Mesothelial cell of epicardium (in vitro differentiated cells): ENCODE measurements around the gene NTM. TPM values are rescaled to one million over a fixed set of nuclear protein-coding genes. Genes with fewer than 3 reads are reported as not detected.

Source experiments
- DNase-seq, 2 experiments: peaks; one replicate each; pipeline ENCODE4 v3.0.0; 2021; ENCODE audit warnings: low spot score in 2 of 2; ENCODE audit not compliant: unreplicated experiment in 2 of 2
- H3K27ac Mint-ChIP-seq: 2 replicates; pipeline ENCODE4 v1.8.0; 2021; ENCODE audit warnings: mixed read lengths
- H3K27me3 Mint-ChIP-seq: 2 replicates; pipeline ENCODE4 v1.8.0; 2021; ENCODE audit warnings: low read depth, mixed read lengths
- H3K36me3 Mint-ChIP-seq: 2 replicates; pipeline ENCODE4 v1.8.0; 2021; ENCODE audit warnings: mixed read lengths
- H3K4me1 Mint-ChIP-seq: 2 replicates; pipeline ENCODE4 v1.8.0; 2021; ENCODE audit warnings: mixed read lengths
- H3K4me3 Mint-ChIP-seq: 2 replicates; pipeline ENCODE4 v1.8.0; 2021; ENCODE audit warnings: mild to moderate bottlenecking, moderate library complexity, mixed read lengths
- H3K9me3 Mint-ChIP-seq: 2 replicates; pipeline ENCODE4 v1.8.0; 2021; ENCODE audit warnings: mixed read lengths
- total RNA-seq: library from RNA; stranded (reverse); gene quantifications from 3 replicates; pipeline ENCODE4 v1.2.1, GENCODE V29; 2021
- TF ChIP-seq, protein P1 (sequence below): fragments of 200-600 bp; sonication (generic); IDR thresholded peaks from one replicate; pipeline ENCODE4 v1.5.0; 2021; ENCODE audit warnings: antibody characterized with exemption; ENCODE audit not compliant: unreplicated experiment

The NTM gene
- total RNA-seq, 1 donor from 2014 or later, result 3.9 TPM

DNA sequence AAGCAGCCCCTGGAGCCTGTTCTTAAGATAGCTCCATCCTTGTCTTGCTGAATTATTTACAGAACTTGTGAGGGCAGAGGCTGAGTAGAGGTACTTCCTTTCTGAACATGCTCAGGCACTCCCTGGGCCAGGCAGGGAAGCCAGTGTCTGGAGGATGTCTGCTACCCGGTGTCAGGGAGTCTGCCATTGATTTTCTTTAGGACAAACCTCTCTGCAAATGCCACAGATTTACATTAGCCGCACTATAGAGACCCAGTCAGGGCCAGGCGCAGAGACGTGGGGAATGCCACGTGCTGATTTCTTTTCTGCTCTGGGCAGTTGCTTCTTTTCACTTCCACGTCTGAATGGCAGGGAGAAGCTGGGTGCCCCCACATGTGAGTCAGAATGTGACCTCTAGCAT lies 585.5 kb downstream of the NTM start:
- Mint-ChIP-seq H3K4me3 (no peak overlapping the region), H3K9me3 (no peaks in the 10 kb centered on the region), H3K36me3 (no peaks in the 10 kb centered on the region), H3K27ac (no peak overlapping the region), H3K4me1 (peaks cover 11% of the 10 kb centered on the region), H3K27me3 (peaks cover 31% of the 10 kb centered on the region)
- TF ChIP-seq, protein P1, sequence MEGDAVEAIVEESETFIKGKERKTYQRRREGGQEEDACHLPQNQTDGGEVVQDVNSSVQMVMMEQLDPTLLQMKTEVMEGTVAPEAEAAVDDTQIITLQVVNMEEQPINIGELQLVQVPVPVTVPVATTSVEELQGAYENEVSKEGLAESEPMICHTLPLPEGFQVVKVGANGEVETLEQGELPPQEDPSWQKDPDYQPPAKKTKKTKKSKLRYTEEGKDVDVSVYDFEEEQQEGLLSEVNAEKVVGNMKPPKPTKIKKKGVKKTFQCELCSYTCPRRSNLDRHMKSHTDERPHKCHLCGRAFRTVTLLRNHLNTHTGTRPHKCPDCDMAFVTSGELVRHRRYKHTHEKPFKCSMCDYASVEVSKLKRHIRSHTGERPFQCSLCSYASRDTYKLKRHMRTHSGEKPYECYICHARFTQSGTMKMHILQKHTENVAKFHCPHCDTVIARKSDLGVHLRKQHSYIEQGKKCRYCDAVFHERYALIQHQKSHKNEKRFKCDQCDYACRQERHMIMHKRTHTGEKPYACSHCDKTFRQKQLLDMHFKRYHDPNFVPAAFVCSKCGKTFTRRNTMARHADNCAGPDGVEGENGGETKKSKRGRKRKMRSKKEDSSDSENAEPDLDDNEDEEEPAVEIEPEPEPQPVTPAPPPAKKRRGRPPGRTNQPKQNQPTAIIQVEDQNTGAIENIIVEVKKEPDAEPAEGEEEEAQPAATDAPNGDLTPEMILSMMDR, result no peak
- no peak for DNase-seq

DNA sequence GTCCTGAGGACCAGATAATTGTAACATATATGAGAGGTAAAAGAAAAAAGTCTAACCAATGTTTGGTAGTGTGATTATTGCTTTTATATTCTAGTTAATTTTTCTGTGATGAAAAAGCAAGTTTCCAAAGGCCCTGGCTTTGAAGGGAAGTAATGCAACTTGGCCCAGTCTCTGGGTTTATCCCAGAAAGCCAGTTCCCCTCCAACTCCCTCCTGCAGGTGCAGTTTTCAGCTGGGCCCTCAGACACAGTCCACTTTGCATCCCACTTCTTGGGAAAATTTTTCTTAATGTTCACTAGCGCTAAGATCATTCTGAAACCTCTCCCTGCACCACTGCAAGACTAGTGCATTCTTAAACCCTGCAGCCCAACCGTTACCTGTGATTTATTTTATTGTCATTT lies 586.8 kb downstream of the NTM start:
- no peaks in the 10 kb centered on the region for H3K9me3 Mint-ChIP-seq
- H3K4me3 Mint-ChIP-seq, result no peak overlapping the region
- no peak for DNase-seq
- H3K4me1 Mint-ChIP-seq, result peaks cover 11% of the 10 kb centered on the region
- H3K36me3 Mint-ChIP-seq, result no peaks in the 10 kb centered on the region
- H3K27ac Mint-ChIP-seq, result no peak overlapping the region
- TF ChIP-seq, protein P1, result no peak
- peaks cover 36% of the 10 kb centered on the region for H3K27me3 Mint-ChIP-seq

DNA sequence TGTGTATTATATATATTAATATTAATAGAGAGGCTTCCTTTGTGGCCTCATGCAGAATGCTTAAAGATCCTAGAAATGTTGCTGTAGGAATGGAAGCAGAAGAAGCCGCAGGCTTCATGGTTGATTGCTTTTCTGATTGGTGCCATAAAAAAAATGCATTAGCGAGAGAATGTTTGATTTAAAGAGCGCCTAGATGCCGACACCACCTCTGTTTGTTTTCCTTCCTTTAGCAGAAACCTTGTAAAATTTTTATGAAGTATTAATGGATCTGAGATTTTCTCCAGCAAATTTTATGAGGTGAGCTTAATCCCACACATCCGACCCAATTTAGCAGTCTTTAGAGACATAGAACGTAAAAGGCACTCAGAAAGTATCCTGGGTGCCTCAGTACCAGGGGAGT lies 587.5 kb downstream of the NTM start:
- no peak for DNase-seq
- Mint-ChIP-seq H3K9me3 (no peaks in the 10 kb centered on the region), H3K4me3 (no peak overlapping the region), H3K27me3 (peaks cover 41% of the 10 kb centered on the region), H3K4me1 (peaks cover 11% of the 10 kb centered on the region), H3K27ac (no peak overlapping the region), H3K36me3 (no peaks in the 10 kb centered on the region)
- TF ChIP-seq, protein P1, result no peak

DNA sequence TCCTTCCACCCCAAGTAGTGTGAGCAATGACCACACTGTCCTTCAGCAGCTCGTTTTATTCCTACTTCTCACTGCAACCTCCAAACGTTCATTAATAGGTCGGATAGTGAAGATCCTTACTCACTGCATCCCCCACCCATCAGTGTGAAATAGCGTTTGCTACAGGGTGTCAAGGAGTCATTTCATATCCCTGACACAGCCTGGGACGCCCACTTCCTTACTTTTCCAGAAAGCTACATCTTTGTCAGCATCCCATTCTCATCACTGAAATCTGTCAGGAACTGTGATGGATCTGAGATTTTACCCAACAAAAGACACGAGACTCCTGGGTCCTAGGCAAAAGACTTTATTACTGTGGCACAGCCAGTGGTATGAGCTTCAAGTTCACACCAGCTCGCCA lies 592.4 kb downstream of the NTM start:
- TF ChIP-seq, protein P1, result no peak
- peaks cover 62% of the 10 kb centered on the region for H3K27me3 Mint-ChIP-seq
- no peak overlapping the region for H3K4me3 Mint-ChIP-seq
- no peak for DNase-seq
- H3K36me3 Mint-ChIP-seq, result no peaks in the 10 kb centered on the region
- peaks cover 6% of the 10 kb centered on the region for H3K4me1 Mint-ChIP-seq
- H3K9me3 Mint-ChIP-seq, result no peaks in the 10 kb centered on the region
- no peak overlapping the region for H3K27ac Mint-ChIP-seq

DNA sequence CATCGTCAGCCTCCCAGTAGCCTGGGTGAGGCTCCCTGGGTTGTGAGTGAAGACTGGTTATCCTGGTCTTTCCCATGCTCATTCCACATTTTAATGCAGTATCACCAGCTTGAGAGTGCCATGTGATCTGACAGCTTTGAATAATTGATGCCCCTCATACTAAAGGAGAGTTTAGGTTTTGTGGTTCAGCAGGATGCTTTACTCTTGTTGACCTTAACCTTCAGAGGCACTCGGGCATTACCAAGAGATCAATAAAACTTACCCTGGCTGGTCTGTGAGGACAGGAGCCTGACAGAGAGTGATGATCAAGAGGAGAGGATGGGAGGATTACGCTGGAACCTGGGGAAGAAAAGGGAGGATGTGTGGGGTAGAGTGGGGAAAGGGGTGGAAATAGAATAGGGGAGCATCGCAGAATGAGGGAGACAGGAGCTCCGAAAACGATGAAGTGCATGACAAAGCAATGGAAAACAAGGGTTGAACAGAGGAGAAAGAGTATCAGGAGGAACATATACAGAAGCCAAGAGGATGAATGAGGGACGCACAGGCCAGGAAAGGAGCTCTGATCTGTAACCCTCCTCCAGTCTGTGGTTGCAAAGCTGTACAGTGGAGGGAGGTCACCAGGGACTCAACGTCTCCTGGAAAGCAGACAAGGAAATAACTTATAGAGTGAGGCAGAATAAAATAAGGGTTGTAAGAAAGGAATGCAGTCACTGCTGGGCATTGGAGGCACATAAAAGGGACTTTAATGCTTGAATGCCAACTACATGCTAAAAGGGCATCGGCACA lies 594.5 kb downstream of the NTM start:
- peaks cover 75% of the 10 kb centered on the region for H3K27me3 Mint-ChIP-seq
- H3K9me3 Mint-ChIP-seq, result no peaks in the 10 kb centered on the region
- H3K27ac Mint-ChIP-seq, result no peak overlapping the region
- DNase-seq, result no peak
- TF ChIP-seq, protein P1, result no peak
- H3K36me3 Mint-ChIP-seq, result no peaks in the 10 kb centered on the region
- H3K4me3 Mint-ChIP-seq, result no peak overlapping the region
- H3K4me1 Mint-ChIP-seq, result peaks cover 6% of the 10 kb centered on the region

DNA sequence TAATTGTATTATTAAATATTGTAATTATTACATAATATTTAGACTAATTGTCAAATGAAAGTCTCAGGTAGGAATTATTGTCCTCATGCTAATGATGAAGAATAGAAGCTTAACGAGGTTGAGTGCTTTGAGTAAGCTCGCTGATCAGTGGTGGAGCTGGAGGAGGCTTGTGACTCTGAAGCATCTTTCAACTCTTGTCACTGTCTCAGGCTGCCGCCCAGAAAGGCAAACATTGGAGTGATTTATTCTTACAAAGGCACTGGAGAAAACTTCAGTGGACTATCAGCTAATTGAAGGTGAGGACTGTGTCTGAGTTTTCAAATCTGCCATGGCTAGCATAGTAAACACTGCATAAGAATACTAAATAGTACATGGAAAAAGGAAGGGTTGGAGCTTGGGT lies 595.1 kb downstream of the NTM start:
- H3K4me1 Mint-ChIP-seq, result peaks cover 6% of the 10 kb centered on the region
- H3K36me3 Mint-ChIP-seq, result no peaks in the 10 kb centered on the region
- TF ChIP-seq, protein P1, result no peak

More for the DNA sequence above, 595.1 kb downstream of the NTM start:
- H3K9me3 Mint-ChIP-seq, result no peaks in the 10 kb centered on the region
- H3K27me3 Mint-ChIP-seq, result peaks cover 75% of the 10 kb centered on the region
- no peak overlapping the region for H3K27ac Mint-ChIP-seq
- DNase-seq, result no peak
- H3K4me3 Mint-ChIP-seq, result no peak overlapping the region
